NCI-H128 (cell line): Measurements from ENCODE around the gene RPL10A.
A peak's percentile ranks its signal among the peaks of the same experiment; 100 is the strongest.

ENCODE experiments used
- DNase-seq: peaks from one replicate; lab custom pipeline; 2025; ENCODE audit not compliant: unreplicated experiment; lab: John Stamatoyannopoulos, UW

RPL10A gene

GRCh38 chr6:35448191-35448590 lies 20.0 kb upstream of the RPL10A start:
- no peak for DNase-seq

- DNase-seq: no peak
These were observed 18.8 kb upstream of the RPL10A start for GRCh38 chr6:35449287-35449881.

GRCh38 chr6:35451354-35452182 lies 16.6 kb upstream of the RPL10A start:
- DNase-seq: no peak

GRCh38 chr6:35452183-35453090 lies 15.8 kb upstream of the RPL10A start, which contains the start of gene FANCE:
Gene FANCE, plus strand, starts transcription at chr6:35452338. Its CDS starts 208 bp downstream, at chr6:35452546.
- peak; percentile 77 for DNase-seq

DNA sequence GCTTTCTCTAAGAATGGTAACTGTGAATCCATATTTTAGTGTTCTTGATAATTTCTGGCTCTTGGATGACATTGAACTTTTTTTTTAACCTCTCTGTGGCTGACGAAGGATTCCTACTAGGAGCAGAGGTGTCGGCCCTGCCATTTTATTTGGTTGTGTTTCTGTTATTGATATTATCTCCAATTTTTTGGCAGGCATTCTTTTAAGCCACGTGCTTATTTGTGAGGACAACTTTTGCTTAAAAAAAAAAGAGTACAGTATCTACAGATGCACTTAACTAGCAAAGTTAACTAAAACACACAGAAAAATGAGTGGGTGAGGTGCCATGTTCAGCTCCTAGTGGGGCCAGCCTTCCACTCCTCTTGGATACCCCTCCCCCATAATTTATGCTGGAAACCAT lies 15.0 kb upstream of the RPL10A start:
- DNase-seq: no peak

DNA sequence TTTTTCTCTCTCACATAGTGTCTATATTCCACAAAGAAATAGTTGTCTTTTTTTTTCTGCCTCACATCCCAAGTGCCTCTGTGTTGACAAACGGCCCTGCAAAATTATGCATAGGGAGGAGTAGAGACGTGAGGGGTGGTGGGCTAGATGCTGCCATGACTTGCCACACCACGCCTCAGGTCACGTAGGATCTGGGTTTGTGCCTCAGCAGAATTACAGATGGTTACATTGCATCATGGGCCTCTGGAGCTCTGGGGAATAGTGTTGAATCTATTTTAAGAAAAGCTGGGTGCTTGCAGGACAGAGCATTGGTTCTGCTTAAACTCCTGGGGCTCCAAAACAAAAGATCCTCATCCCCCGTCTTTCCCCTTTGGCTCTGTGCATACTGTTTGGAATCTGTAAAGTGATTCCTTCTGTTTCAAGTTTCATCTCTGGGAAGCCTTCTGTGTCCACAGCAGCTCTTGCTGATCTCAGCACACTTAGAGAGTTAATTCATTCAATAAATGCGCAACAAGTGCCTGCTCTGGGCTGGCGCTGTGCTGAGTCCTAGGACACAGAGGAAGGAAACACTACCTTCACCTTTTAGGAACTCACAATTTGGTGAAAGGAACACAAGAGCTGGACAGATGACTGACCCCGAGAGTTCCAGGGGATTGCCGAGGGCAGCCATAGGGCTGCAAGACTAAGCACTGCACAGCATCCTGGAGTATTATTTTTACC lies 13.7 kb upstream of the RPL10A start:
- DNase-seq: no peak

DNA sequence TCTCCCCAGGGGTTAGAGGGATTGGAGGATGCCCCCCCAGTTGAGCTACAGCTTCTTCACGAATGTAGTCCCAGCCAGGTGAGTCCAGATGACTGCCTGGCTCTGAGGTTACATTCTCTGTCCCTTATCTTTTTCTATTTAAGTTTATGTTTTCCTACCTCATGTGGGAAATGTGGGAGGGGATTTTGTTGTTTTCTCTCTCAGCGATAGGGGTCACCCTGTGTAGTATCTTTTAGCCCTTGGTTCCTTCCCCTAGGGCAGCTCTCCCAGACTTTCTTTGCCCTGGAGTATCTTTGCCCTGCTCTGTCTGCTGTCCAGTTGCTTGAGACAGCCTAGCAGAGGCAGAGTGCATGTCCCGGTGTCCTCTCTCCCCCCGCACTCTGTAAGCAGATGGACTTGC lies 10.3 kb upstream of the RPL10A start:
- no peak for DNase-seq

- DNase-seq: no peak
These were observed 6.9 kb upstream of the RPL10A start for GRCh38 chr6:35461270-35461669.

DNA sequence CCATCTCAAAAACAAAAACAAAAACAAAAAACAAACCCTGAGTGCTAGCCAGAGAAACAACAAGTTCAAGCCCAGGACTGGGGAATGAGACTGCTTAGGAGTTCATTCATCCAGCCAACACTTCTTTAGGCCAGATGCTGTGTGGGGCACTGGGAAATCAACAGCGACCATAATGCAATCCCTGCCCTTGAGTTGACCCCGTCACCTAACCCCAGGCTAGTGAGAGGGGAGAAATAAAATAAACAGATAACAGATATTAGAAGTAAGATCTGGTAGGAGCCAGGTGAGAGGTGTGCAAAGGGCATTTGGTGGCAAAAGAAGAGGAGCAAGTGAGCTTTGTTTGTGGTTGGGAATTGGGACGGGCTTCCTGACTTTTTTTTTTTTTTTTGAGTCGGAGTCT lies 4.9 kb upstream of the RPL10A start:
- DNase-seq: no peak

- no peak for DNase-seq
These were observed 2.6 kb upstream of the RPL10A start for GRCh38 chr6:35465646-35466045.

DNA sequence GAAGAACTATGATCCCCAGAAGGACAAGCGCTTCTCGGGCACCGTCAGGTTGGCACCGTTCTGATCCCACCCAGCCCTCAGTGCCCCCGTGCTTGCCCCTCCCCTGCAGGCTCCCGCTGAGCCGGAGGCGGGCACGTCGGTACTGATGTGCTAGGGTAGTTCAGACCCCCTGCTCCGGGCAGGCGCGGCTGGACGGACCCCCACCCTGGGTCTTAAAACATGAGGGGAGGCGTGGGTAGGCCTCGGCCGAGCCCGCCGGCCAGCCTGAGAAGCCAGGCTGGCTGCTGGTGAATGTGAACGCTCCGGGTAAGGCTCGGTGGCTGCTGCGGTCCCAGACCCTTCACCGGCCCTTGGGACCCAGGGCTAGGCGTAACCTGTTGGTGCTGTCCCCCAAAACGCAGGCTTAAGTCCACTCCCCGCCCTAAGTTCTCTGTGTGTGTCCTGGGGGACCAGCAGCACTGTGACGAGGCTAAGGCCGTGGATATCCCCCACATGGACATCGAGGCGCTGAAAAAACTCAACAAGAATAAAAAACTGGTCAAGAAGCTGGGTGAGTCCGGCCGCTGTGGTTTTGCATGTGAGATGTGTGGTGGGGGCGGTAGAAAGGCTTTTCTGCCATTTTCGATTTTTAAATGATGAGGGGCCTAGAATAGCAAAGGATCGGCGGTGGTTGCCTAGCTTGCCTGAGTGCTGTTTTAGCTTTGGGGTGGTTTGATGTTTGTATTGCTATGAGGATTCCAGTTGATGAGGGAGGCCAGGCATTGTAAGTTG lies 964 bp downstream of the RPL10A start:
- DNase-seq: peak; percentile 6

DNA sequence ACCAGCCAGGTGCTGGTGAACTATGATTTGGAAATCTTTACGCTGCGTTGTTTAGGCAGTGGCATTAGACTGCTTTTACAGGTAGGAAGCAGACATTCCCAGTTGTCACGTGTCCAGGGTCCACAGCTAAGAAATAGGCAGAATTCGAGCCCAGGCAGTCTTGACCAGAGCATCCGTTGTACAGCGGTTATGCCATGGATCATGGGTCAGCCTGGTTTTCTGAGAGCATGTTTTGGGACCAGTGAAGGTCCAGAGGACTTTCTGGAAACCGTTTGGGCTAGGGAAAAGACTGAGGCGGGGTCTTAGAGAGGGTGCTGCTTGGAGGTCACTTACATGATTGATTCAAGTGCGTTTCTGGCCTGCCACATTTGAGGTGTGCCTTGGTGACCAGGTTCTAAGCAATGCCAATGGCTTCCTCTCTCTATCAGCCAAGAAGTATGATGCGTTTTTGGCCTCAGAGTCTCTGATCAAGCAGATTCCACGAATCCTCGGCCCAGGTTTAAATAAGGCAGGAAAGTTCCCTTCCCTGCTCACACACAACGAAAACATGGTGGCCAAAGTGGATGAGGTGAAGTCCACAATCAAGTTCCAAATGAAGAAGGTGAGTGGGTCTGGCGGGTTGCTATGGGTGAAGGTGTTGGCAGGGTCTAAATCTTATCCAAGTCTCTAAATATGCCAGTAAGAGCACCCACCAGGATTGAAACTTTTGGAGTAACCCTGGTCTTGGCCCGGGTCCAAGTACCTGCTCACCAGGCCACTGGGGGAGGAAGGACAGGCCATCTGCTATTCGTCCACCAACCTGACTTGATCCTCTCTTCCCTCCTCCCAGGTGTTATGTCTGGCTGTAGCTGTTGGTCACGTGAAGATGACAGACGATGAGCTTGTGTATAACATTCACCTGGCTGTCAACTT lies 1.8 kb downstream of the RPL10A start:
- no peak for DNase-seq

GRCh38 chr6:35470663-35471120 lies 2.5 kb downstream of the RPL10A start:
- no peak for DNase-seq

DNA sequence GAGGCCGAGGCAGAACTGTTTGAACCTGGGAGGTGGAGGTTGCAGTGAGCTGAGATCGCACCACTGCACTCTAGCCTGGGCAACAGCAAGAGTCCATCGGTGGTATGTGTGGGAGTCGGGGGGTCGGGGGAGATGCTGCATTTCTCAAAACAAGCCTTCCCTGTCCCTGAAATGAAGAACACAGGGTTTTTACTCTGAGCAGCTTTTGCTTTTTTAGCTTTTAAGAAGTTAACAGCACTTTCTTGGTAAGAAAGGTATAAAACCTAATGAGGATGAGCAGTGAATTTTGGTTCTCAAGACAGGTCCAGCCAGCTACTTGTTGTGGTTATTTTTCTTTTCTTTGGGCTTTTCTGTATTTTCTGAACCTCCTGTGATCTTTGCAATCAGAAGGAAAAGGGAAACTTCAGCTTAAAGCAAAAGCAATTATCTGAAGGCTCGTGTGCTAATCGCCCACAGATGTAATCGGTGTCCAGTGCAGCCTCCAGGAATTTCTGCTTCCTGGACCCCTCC lies 3.7 kb downstream of the RPL10A start:
- DNase-seq: no peak

DNA sequence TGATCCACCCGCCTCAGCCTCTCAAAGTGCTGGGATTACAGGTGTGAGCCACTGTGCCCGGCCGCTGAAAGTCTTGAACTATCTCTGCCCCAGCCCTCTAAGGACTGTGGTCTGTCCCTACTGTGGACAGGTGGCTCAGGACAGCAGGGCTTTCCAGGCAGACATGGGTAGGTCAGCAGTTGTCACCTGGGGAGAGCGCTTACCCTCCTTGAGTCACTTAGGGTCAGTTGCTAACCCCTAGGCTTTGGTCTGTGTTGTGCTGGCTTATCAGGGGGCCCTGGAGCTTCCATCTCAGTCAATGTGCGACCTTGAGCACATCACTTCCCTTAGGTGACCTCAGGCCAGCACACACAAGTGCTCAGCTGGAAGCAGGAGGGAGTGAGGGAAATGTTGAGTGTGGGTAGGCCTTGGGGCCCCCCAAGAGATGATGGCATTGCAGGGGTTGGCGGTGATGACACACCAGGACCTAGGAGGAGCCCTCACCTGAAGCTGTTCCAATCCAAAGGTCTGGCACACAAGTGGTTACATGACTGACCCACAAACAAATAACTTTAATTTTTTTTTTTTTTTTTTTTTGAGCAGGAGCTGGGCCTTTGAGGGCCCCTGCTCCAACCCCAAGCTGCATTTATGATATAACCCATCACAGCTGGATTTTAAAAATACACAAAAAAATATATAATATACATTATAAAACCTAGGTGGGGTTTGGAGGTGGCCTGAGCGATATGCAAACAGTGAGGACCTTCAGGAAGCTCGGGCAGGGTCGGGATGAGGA lies 5.1 kb downstream of the RPL10A start:
- no peak for DNase-seq

GRCh38 chr6:35473850-35474130 lies 5.6 kb downstream of the RPL10A start:
- DNase-seq: no peak

DNA sequence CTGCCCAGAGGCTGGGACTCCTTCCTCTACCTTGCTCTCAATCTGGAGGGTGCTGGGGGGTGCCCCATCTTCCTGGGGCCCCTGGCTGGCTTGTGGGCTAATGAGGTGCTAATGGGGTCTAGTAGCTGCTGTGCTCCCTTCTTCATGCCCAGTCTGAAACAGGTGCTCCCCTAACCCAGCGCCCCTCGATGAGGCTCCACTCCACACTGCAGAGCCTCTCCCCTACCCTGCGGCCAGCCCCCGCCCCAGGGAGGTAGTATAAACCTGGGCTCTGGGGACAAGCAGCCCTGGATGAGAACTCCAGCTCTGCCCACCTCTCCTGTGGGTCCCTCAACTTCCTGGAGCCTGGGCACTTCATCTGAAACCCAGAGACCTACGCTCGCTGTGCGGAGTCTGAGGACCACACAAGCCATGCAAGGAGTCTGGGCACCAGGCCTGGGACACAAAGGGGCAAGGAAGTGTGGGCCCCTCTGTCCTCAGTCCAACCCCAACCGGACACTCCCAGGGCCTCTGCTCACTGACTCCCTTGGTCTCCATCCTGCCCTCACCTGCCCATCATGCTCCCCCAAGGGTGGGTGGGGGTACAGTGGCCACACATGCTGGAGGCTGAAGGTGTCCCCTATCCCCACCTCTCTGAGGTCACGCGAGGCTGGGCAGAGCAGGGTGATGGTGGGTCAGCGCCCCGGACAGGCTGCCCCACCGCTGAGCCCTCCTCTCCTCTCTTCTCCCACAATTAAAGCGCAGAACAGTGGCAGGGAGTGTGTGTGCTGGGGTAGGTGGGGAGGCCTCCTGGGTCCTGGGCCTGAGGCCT lies 6.1 kb downstream of the RPL10A start:
- DNase-seq: no peak
